PC-9 (cell line): Measurements from ENCODE around the gene TOX2. TPM values are rescaled to one million over a fixed set of nuclear protein-coding genes. Genes with fewer than 3 reads are reported as not detected.

ENCODE experiments used
- BruUV-seq: library from RNA; stranded (reverse); fragments of 400-500 nt; replicated peaks from 2 replicates; lab custom pipeline; 2021; lab: Mats Ljungman, UMichigan
- CTCF ChIA-PET: fragments of 300-600 bp; sonication (Branson Sonifier 250); formaldehyde crosslinking; loops from one replicate; lab custom pipeline; 2022; ENCODE audit warnings: antibody characterized with exemption; lab: Charles Lee
- POLR2A ChIA-PET: fragments of 300-600 bp; sonication (Branson Sonifier 250); formaldehyde crosslinking; loops from one replicate; lab custom pipeline; 2022; ENCODE audit warnings: antibody characterized with exemption; ENCODE audit not compliant: unreplicated experiment; lab: Charles Lee
- DNase-seq, 2 experiments: peaks; one replicate each; pipeline versions ENCODE4 v3.0.0 to v3.0.0-alpha.2; 2015 to 2022; ENCODE audit warnings: mixed read lengths in 1 of 2
- H2AFZ ChIP-seq: fragments of 200-600 bp; sonication (generic); 2 replicates; pipeline ENCODE4 v1.8.1; 2017; ENCODE audit warnings: antibody characterized with exemption
- H3F3A ChIP-seq: fragments of 200-600 bp; sonication (generic); 2 replicates; pipeline ENCODE4 v1.8.1; 2017; ENCODE audit warnings: antibody characterized with exemption, mild to moderate bottlenecking, low read depth; ENCODE audit not compliant: insufficient read depth
- H3K27ac ChIP-seq: fragments of 200-600 bp; sonication (generic); 2 replicates; pipeline ENCODE4 v1.6.1; 2016; ENCODE audit warnings: mixed run types
- H3K27me3 ChIP-seq: fragments of 200-600 bp; sonication (generic); 2 replicates; pipeline ENCODE4 v1.6.1; 2016; ENCODE audit warnings: low read depth, mixed run types; ENCODE audit not compliant: insufficient read depth
- H3K36me3 ChIP-seq: fragments of 200-600 bp; sonication (generic); 2 replicates; pipeline ENCODE4 v1.6.1; 2016; ENCODE audit warnings: low read depth, mixed run types
- H3K4me1 ChIP-seq: fragments of 200-600 bp; sonication (generic); replicated peaks from 2 replicates; pipeline ENCODE4 v1.6.1; 2016; ENCODE audit warnings: mixed run types; ENCODE audit not compliant: insufficient read depth
- H3K4me2 ChIP-seq: fragments of 200-600 bp; sonication (generic); 2 replicates; pipeline ENCODE4 v1.6.1; 2017; ENCODE audit warnings: mixed run types
- H3K4me3 ChIP-seq: fragments of 200-600 bp; sonication (generic); 2 replicates; pipeline ENCODE4 v1.6.1; 2016; ENCODE audit warnings: mixed run types
- H3K79me2 ChIP-seq: fragments of 200-600 bp; sonication (generic); 2 replicates; pipeline ENCODE4 v1.6.1; 2017; ENCODE audit warnings: low read depth, mixed run types
- H3K9me2 ChIP-seq: fragments of 200-600 bp; sonication (generic); 2 replicates; pipeline ENCODE4 v1.8.1; 2017; ENCODE audit warnings: mild to moderate bottlenecking; ENCODE audit not compliant: insufficient read depth
- H3K9me3 ChIP-seq: fragments of 200-600 bp; sonication (generic); 2 replicates; pipeline ENCODE4 v1.8.1; 2016; ENCODE audit warnings: low read depth; ENCODE audit not compliant: insufficient read depth
- H4K20me1 ChIP-seq: fragments of 200-600 bp; sonication (generic); 2 replicates; pipeline ENCODE4 v1.8.1; 2017; ENCODE audit not compliant: insufficient read depth
- EZH2 ChIP-seq: fragments of 200-600 bp; sonication (generic); IDR thresholded peaks from 2 replicates; pipeline ENCODE4 v1.8.0; 2017; ENCODE audit warnings: antibody characterized with exemption, low read depth
- intact Hi-C: fragments of 100-400 bp; cut with micrococcal nuclease; formaldehyde crosslinking; loops from one replicate; pipeline ENCODE4 v1.10.0; 2022; ENCODE audit not compliant: unreplicated experiment
- total RNA-seq: library from RNA; stranded (reverse); gene quantifications from 2 replicates; pipeline ENCODE4 v1.2.3, GENCODE V29; 2021
- TF ChIP-seq, protein P1 (sequence below): fragments of 200-600 bp; sonication (generic); conservative IDR thresholded peaks from 2 replicates; pipeline ENCODE4 v1.6.1; 2017; ENCODE audit warnings: mixed run types, antibody characterized with exemption, mild to moderate bottlenecking, moderate library complexity

TOX2 gene
- total RNA-seq, 1 experiment from 2014 or later, result 30.1 TPM

DNA sequence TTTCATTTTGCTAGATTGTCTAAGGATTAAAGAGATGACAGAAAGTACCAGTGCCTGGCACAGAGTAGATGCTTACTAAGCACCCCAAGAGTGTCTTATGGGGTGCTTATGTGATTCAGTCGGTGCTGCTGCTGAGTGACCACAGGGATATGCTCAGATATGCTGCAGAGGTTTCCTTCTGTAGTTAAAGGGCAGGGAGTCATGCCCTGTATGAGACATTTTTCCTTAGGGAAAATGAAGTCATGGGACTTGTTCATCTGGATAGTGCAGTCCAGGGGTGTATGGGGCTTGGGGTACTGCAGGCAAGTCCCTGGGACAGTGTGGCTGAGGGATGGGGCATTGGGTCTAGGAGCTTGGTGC lies 25.1 kb downstream of the TOX2 start:
- peaks cover 86% of the 10 kb centered on the region for H3K4me1 ChIP-seq
- peaks cover 81% of the 10 kb centered on the region for H3K79me2 ChIP-seq
- no peaks in the 10 kb centered on the region for H3K27me3 ChIP-seq
- BruUV-seq, result no TSS peak
- H3F3A ChIP-seq, result peaks cover 75% of the 10 kb centered on the region
- H4K20me1 ChIP-seq, result no peaks in the 10 kb centered on the region
- H3K9me2 ChIP-seq, result no peaks in the 10 kb centered on the region
- peak overlapping the region; percentile 11; the same call in 1 of the 2 replicates for H3K4me3 ChIP-seq
- no peaks in the 10 kb centered on the region for H3K9me3 ChIP-seq
- H2AFZ ChIP-seq, result no peak overlapping the region
- ChIA-PET CTCF (interaction anchor here (1.3 to 1.6 kb wide), 2 partner anchors 95 to 141 kb away, joined by 4 read pairs; no protein-coding TSS in a partner anchor), POLR2A (interaction anchor here (0.5 kb wide), 1 partner anchor 14 kb away, joined by 7 read pairs; no protein-coding TSS in a partner anchor)
- H3K27ac ChIP-seq, result peak overlapping the region; percentile 95
- H3K36me3 ChIP-seq, result 0 out of 2 replicates have a peak, but pooled peaks cover 5% of the 10 kb centered on the region
- peak in 1 of 2 experiments; percentile 85 for DNase-seq
- intact Hi-C loops, result loop anchor here (1.0 to 5.0 kb wide), 4 partner anchors 15 to 143 kb away; no protein-coding TSS in a partner anchor
- no peak for TF ChIP-seq EZH2
- TF ChIP-seq, protein P1, sequence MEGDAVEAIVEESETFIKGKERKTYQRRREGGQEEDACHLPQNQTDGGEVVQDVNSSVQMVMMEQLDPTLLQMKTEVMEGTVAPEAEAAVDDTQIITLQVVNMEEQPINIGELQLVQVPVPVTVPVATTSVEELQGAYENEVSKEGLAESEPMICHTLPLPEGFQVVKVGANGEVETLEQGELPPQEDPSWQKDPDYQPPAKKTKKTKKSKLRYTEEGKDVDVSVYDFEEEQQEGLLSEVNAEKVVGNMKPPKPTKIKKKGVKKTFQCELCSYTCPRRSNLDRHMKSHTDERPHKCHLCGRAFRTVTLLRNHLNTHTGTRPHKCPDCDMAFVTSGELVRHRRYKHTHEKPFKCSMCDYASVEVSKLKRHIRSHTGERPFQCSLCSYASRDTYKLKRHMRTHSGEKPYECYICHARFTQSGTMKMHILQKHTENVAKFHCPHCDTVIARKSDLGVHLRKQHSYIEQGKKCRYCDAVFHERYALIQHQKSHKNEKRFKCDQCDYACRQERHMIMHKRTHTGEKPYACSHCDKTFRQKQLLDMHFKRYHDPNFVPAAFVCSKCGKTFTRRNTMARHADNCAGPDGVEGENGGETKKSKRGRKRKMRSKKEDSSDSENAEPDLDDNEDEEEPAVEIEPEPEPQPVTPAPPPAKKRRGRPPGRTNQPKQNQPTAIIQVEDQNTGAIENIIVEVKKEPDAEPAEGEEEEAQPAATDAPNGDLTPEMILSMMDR, result no peak
- H3K4me2 ChIP-seq, result peak overlapping the region; percentile 66

DNA sequence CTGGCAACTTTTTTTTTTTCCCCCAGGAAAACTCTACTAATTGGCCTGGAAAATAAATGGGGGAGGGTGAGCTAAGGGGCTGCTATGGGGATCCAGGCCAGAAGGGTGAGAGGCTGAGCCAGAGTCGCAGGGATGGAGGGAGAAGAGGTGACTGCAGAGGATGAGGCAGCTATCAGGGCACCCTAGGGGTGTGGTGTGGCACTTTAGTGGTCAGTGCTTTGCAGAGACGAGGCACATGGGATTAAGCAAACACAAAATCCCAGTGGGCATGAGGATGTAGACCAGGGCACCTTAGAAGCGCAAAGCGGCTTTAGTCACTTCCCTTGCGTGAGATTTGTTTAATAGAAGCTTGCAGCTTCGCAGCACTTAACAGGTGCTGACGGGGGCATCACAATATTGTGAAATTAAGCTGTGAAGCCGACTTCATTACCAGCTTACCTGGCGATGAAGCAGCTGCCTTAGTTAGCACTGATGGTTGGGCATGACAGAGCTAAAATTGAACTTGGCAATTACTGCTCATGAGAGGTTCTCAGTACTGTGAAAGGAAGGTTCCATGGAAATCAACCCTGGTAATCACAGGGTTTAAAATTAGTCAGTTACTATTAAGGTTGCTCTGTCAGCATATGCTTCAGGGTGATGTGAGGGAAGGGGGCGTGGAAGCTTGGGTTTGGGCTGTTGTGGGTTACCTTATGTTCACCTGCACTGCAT lies 26.0 kb downstream of the TOX2 start:
- Histone ChIP-seq H3K9me2 (no peaks in the 10 kb centered on the region), H3K36me3 (peaks cover 12% of the 10 kb centered on the region; the same call in 1 of the 2 replicates), H3K27me3 (no peaks in the 10 kb centered on the region), H2AFZ (no peak overlapping the region), H3K4me2 (peak overlapping the region; percentile 66), H3K27ac (peak overlapping the region; percentile 95), H4K20me1 (no peaks in the 10 kb centered on the region), H3K4me3 (no peak overlapping the region), H3K4me1 (peaks cover 88% of the 10 kb centered on the region), H3K79me2 (peaks cover 81% of the 10 kb centered on the region), H3F3A (peaks cover 75% of the 10 kb centered on the region), H3K9me3 (no peaks in the 10 kb centered on the region)
- DNase-seq, result peak in 1 of 2 experiments; percentile 48
- no TSS peak for BruUV-seq
- CTCF ChIA-PET, result interaction anchor here (0.9 kb wide), 1 partner anchor 95 kb away, joined by 5 read pairs; no protein-coding TSS in a partner anchor
- POLR2A ChIA-PET, result interaction anchor here (0.5 kb wide), 1 partner anchor 1408 kb away, joined by 3 read pairs; no protein-coding TSS in a partner anchor
- no peak for TF ChIP-seq EZH2
- TF ChIP-seq, protein P1, result no peak
- intact Hi-C loops, result loop anchor here (5.0 kb wide), 2 partner anchors 77 to 142 kb away; no protein-coding TSS in a partner anchor

DNA sequence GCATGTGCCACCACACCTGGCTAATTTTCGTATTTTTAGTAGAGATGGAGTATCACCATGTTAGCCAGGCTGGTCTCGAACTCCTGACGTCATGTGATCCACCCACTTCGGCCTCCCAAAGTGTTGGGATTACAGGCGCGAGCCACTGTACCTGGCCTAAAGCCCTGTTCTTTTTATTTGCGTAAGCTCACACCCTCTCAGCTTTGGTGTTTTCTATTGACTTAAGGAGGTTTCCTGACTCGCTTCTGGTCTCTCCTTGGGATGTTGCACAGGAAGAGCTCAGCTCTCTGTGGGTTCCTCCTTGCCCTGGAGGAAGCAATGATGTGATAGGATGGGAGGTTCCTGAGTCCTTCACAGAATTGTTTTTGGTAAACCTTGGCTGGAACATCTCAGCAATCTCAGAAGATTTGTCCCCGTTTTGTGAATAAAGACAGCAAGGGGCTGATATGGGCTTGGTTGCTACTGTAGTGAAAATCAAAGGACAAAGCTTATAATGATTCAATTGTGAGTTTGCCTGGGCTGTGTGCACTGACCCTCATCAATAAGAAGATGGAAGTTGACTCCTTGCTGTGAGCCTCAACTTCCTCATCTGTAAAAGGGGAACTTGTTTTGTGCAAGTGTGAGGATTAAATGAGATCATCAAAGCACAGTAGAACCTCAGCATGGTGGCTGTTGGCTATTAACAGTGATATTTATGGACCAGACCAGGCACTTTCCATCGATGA lies 27.0 kb downstream of the TOX2 start:
- peak overlapping the region; percentile 91 for H3K4me2 ChIP-seq
- CTCF ChIA-PET, result interaction anchor here (0.9 to 1.2 kb wide), 2 partner anchors 14 to 193 kb away, joined by 3 to 4 read pairs; no protein-coding TSS in a partner anchor
- POLR2A ChIA-PET, result interaction anchor here (0.5 kb wide), 1 partner anchor 210 kb away, joined by 5 read pairs; no protein-coding TSS in a partner anchor

More for the DNA sequence above, 27.0 kb downstream of the TOX2 start:
- H3K4me1 ChIP-seq, result peaks cover 80% of the 10 kb centered on the region
- no peaks in the 10 kb centered on the region for H3K9me2 ChIP-seq
- H3K9me3 ChIP-seq, result no peaks in the 10 kb centered on the region
- H3F3A ChIP-seq, result peaks cover 71% of the 10 kb centered on the region
- H3K4me3 ChIP-seq, result peak overlapping the region; percentile 53; the same call in 1 of the 2 replicates
- peak; percentile 56 to 97 for DNase-seq
- intact Hi-C loops, result loop anchor here (1.0 to 5.0 kb wide), 3 partner anchors 14 to 141 kb away; no protein-coding TSS in a partner anchor
- BruUV-seq, result no TSS peak
- H3K27ac ChIP-seq, result peak overlapping the region; percentile 95
- H3K36me3 ChIP-seq, result peaks cover 12% of the 10 kb centered on the region; the same call in 1 of the 2 replicates
- TF ChIP-seq EZH2, result no peak
- TF ChIP-seq, protein P1, result no peak
- H4K20me1 ChIP-seq, result no peaks in the 10 kb centered on the region
- H3K27me3 ChIP-seq, result no peaks in the 10 kb centered on the region
- H2AFZ ChIP-seq, result no peak overlapping the region
- H3K79me2 ChIP-seq, result peaks cover 81% of the 10 kb centered on the region
